K562 (cell line): ENCODE measurements around the gene EGR4. TPM values are rescaled to one million over a fixed set of nuclear protein-coding genes. Genes with fewer than 3 reads are reported as not detected.

ENCODE experiments used
- ATAC-seq: fragments of 200-7000 bp; cut with Tn5 transposase; 3 replicates; pipeline ENCODE4 v1.9.1; 2020; ENCODE audit warnings: moderate library complexity
- BruUV-seq: library from RNA; stranded (reverse); fragments of 400-500 nt; replicated peaks from 2 replicates; lab custom pipeline; 2021; lab: Mats Ljungman, UMichigan
- CTCF ChIA-PET: fragments of 300-600 bp; formaldehyde crosslinking; extraction: SDS; loops from one replicate; lab custom pipeline; 2021; ENCODE audit warnings: low intra/inter-chr PET ratio; lab: Yijun Ruan, JAX
- POLR2A ChIA-PET: fragments of 300-600, 350-650 bp; sonication (Branson Sonifier 250); formaldehyde crosslinking; extraction: SDS; loops from one replicate; lab custom pipeline; 2021; ENCODE audit warnings: antibody characterized with exemption, inconsistent platforms; lab: Yijun Ruan, JAX
- DNase-seq, 4 experiments: peaks; one replicate each; pipeline versions ENCODE4 v3.0.0 to v3.0.0-alpha.2; 2011 to 2018; ENCODE audit warnings: low spot score in 3 of 4, mixed read lengths in 3 of 4; ENCODE audit errors: extremely low read depth in 1 of 4
- FAIRE-seq: peaks from 2 replicates; lab custom pipeline; 2011; peaks lifted over from hg19 to GRCh38; lab: Jason Lieb, UNC
- H2AFZ ChIP-seq: 2 replicates; pipeline ENCODE4 v1.6.0; 2011; ENCODE audit warnings: low read depth, low read length, control low read depth, inconsistent platforms
- H3K27ac ChIP-seq: fragments of 200-600 bp; 3 replicates; pipeline ENCODE4 v1.8.0; 2011; ENCODE audit warnings: low read depth, mild to moderate bottlenecking, control low read depth, inconsistent platforms, low read length, moderate library complexity, mixed read lengths; ENCODE audit errors: extremely low read depth
- H3K27me3 ChIP-seq, 2 experiments: fragments of 300-600 bp in 1 of 2; 2 replicates in 1 of 2; 3 replicates in 1 of 2; pipeline versions ENCODE4 v1.6.0 to v1.8.0; 2011; ENCODE audit warnings: inconsistent platforms in 2 of 2, low read length in 2 of 2, mild to moderate bottlenecking in 1 of 2, mixed read lengths in 1 of 2, moderate library complexity in 1 of 2; ENCODE audit not compliant: control insufficient read depth in 2 of 2, insufficient read depth in 2 of 2
- H3K36me3 ChIP-seq: fragments of 300-600 bp; 3 replicates; pipeline ENCODE4 v1.8.0; 2011; ENCODE audit warnings: mild to moderate bottlenecking, low read length, inconsistent platforms; ENCODE audit not compliant: control insufficient read depth, insufficient read depth
- H3K4me1 ChIP-seq, 2 experiments: fragments of 200-600 bp in 1 of 2; replicated peaks in 1 of 2; 2 replicates in 1 of 2; 3 replicates in 1 of 2; pipeline versions ENCODE4 v1.5.1 to v1.8.0; 2011; ENCODE audit warnings: inconsistent platforms in 2 of 2, low read length in 2 of 2, mild to moderate bottlenecking in 1 of 2, mixed read lengths in 1 of 2, moderate library complexity in 1 of 2; ENCODE audit not compliant: control insufficient read depth in 2 of 2, insufficient read depth in 2 of 2
- H3K4me2 ChIP-seq: 2 replicates; pipeline ENCODE4 v1.6.1; 2011; ENCODE audit warnings: low read length, control low read depth, inconsistent platforms, mixed read lengths; ENCODE audit not compliant: insufficient read depth
- H3K4me3 ChIP-seq: fragments of 200-600 bp; sonication (generic), shearing (Covaris generic); 2 replicates; pipeline ENCODE4 v1.5.1; 2016; ENCODE audit warnings: control low read depth, inconsistent platforms
- H3K79me2 ChIP-seq: fragments of 200-600 bp; 3 replicates; pipeline ENCODE4 v1.8.0; 2011; ENCODE audit warnings: low read length, inconsistent platforms; ENCODE audit not compliant: control insufficient read depth, insufficient read depth
- H3K9ac ChIP-seq, 2 experiments: 2 replicates each; pipeline versions ENCODE4 v1.6.0 to v1.6.1; 2011; ENCODE audit warnings: low read depth in 2 of 2, low read length in 2 of 2, control low read depth in 1 of 2, inconsistent platforms in 1 of 2, mild to moderate bottlenecking in 1 of 2, mixed read lengths in 1 of 2; ENCODE audit not compliant: insufficient read depth in 1 of 2
- H3K9me1 ChIP-seq: one replicate; pipeline ENCODE4 v1.6.0; 2011; ENCODE audit warnings: inconsistent platforms, mild to moderate bottlenecking, low read length, moderate library complexity; ENCODE audit not compliant: control insufficient read depth, insufficient read depth
- H3K9me3 ChIP-seq: replicated peaks from 2 replicates; pipeline ENCODE4 v1.5.1; 2011; ENCODE audit warnings: low read depth, low read length, inconsistent platforms; ENCODE audit not compliant: control insufficient read depth, insufficient read depth
- H4K20me1 ChIP-seq: replicated peaks from 2 replicates; pipeline ENCODE4 v1.6.1; 2011; ENCODE audit warnings: low read length, inconsistent platforms, mixed read lengths; ENCODE audit not compliant: control insufficient read depth, insufficient read depth
- CREBBP ChIP-seq: IDR thresholded peaks from one replicate; pipeline ENCODE4 v1.6.1; 2012; ENCODE audit warnings: low read depth, mild to moderate bottlenecking, control low read depth, inconsistent platforms, low read length
- DEAF1 ChIP-seq: fragments of 450-650 bp; formaldehyde crosslinking; IDR thresholded peaks from 2 replicates; pipeline ENCODE4 v1.4.0; 2020; ENCODE audit warnings: mild to moderate bottlenecking, moderate library complexity
- E2F3 ChIP-seq: fragments of 250-450 bp; sonication (Bioruptor Pico); IDR thresholded peaks from 2 replicates; pipeline ENCODE4 v1.4.0; 2020; ENCODE audit warnings: mild to moderate bottlenecking
- MAX ChIP-seq: sonication (generic); formaldehyde crosslinking; IDR thresholded peaks from 2 replicates; pipeline ENCODE4 v1.9.0; 2022; ENCODE audit warnings: mild to moderate bottlenecking, missing genetic modification reagents
- MNT ChIP-seq, 2 experiments: fragments of 450-650 bp; conservative IDR thresholded peaks; 2 replicates each; pipeline ENCODE4 v1.6.1; 2017; ENCODE audit warnings: mild to moderate bottlenecking in 2 of 2, moderate library complexity in 2 of 2
- MYC ChIP-seq, 2 experiments: fragments of 250-450 bp in 1 of 2; sonication (Bioruptor Pico) in 1 of 2; IDR thresholded peaks; 2 replicates each; pipeline versions ENCODE4 v1.5.1 to v1.6.1; 2012 to 2021; ENCODE audit warnings: low read depth in 2 of 2, borderline replicate concordance in 1 of 2, improper control_type of control experiment in 1 of 2, low read length in 1 of 2, mild to moderate bottlenecking in 1 of 2, moderate library complexity in 1 of 2
- RAD21 ChIP-seq, 2 experiments: fragments of 250-450 bp in 1 of 2; fragments of 450-650 bp in 1 of 2; sonication (Bioruptor Pico) in 1 of 2; formaldehyde crosslinking in 1 of 2; IDR thresholded peaks in 1 of 2; conservative IDR thresholded peaks in 1 of 2; 2 replicates each; pipeline versions ENCODE4 v1.4.0 to v1.8.0; 2020 to 2022; ENCODE audit warnings: mild to moderate bottlenecking in 2 of 2, moderate library complexity in 1 of 2
- SMARCA5 ChIP-seq: fragments of 450-650 bp; IDR thresholded peaks from 2 replicates; pipeline ENCODE4 v1.6.1; 2016
- TCF3 ChIP-seq: sonication (generic); formaldehyde crosslinking; IDR thresholded peaks from 2 replicates; pipeline ENCODE4 v1.4.0; 2020; ENCODE audit warnings: mild to moderate bottlenecking, missing genetic modification reagents
- TFAP4 ChIP-seq: sonication (generic); formaldehyde crosslinking; IDR thresholded peaks from 2 replicates; pipeline ENCODE4 v1.8.0; 2022; ENCODE audit warnings: missing genetic modification reagents, mild to moderate bottlenecking, moderate library complexity, borderline replicate concordance
- USF1 ChIP-seq: sonication (generic); formaldehyde crosslinking; IDR thresholded peaks from 2 replicates; pipeline ENCODE4 v1.9.0; 2022; ENCODE audit warnings: mild to moderate bottlenecking, missing genetic modification reagents
- USF2 ChIP-seq: sonication (generic); formaldehyde crosslinking; IDR thresholded peaks from 2 replicates; pipeline ENCODE4 v1.5.0; 2020; ENCODE audit warnings: missing genetic modification reagents
- ZNF324 ChIP-seq: fragments of 250-450 bp; sonication (Bioruptor Pico); IDR thresholded peaks from 2 replicates; pipeline ENCODE4 v1.4.0; 2020; ENCODE audit warnings: mild to moderate bottlenecking
- WGBS: fragments of 100-300 bp; shearing (Covaris generic); methylation state at CpG from one replicate; pipeline ENCODE4 v1.1.6; 2016; ENCODE audit warnings: low coverage, mixed read lengths; ENCODE audit not compliant: insufficient coverage; ENCODE audit errors: missing lambda C conversion rate; 5-methylcytosine and 5-hydroxymethylcytosine counted together
- in situ Hi-C: fragments of 300-500 bp; cut with MboI; formaldehyde crosslinking; loops from 4 replicates; pipeline ENCODE4 v1.15.0; 2018; ENCODE audit warnings: inconsistent platforms, mixed read lengths
- intact Hi-C: fragments of 100-400 bp; cut with micrococcal nuclease; formaldehyde crosslinking; loops from 2 replicates; pipeline ENCODE4 v1.14.2; 2022
- polyA plus RNA-seq, 8 experiments: library from polyadenylated mRNA; depleted of rRNA in 4 of 8; stranded (reverse) in 5 of 8; unstranded in 3 of 8; fragments of >200 nt; fragmentation: Nextera tagmentation in 2 of 8; fragmentation: Illumina TruSeq in 1 of 8; extraction: Ambion mirVana in 2 of 8; extraction: Trizol in 1 of 8; gene quantifications; 2 replicates each; pipeline versions ENCODE4 v1.2.1 to v1.2.3, GENCODE V29; 2011 to 2014; ENCODE audit warnings: inconsistent platforms in 1 of 8, missing spikeins in 1 of 8
- total RNA-seq, 7 experiments: library from RNA; depleted of rRNA in 6 of 7; stranded (reverse); fragments of >200 nt in 6 of 7; fragmentation: Illumina TruSeq in 2 of 7; extraction: Trizol in 2 of 7; gene quantifications; 2 replicates each; pipeline versions ENCODE4 v1.2.1 to v1.2.3, GENCODE V29; 2011 to 2021; ENCODE audit warnings: low replicate concordance in 1 of 7

EGR4 gene
- total and polyA plus RNA-seq, 9 of the 15 experiments (the other 6 are each of a cell fraction or from before 2014, with no cell fraction given) = not detected

GRCh38 chr2:73260338-73260984, 32.9 kb downstream of the EGR4 start:
- no peak overlapping the region for H3K27ac ChIP-seq
- no peaks in the 10 kb centered on the region for H3K27me3 ChIP-seq
- peak overlapping the region; percentile 71 for H2AFZ ChIP-seq
- H4K20me1 ChIP-seq = peaks cover 6% of the 10 kb centered on the region; the same call in 1 of the 2 replicates
- peaks cover 2 to 12% of the 10 kb centered on the region in 2 experiments; a peak in 2 of 5 replicates for H3K4me1 ChIP-seq
- FAIRE-seq = peak; percentile 91
- intact Hi-C loops = loop anchor here (1.0 to 5.0 kb wide), 3 partner anchors 48 to 367 kb away; no protein-coding TSS in a partner anchor
- H3K36me3 ChIP-seq = no peaks in the 10 kb centered on the region
- WGBS = 15% methylated on average over 16 of the region's 17 CpGs
- H3K9me1 ChIP-seq = no peaks in the 10 kb centered on the region
- DNase-seq = peak; percentile 80 to 84 (median 80)
- ChIA-PET POLR2A (interaction anchor here (0.6 to 0.9 kb wide), 3 partner anchors 10 to 238 kb away, joined by 3 to 6 read pairs (median 4); no protein-coding TSS in a partner anchor), CTCF (interaction anchor here (1.0 to 2.0 kb wide), 4 partner anchors 100 to 373 kb away, joined by 3 to 10 read pairs (median 5); partner anchors contain the start of gene SPR)
- H3K4me3 ChIP-seq = no peak overlapping the region
- peak overlapping the region in 1 of 2 experiments; percentile 82; a peak in 2 of 4 replicates for H3K9ac ChIP-seq
- no peak overlapping the region for H3K4me2 ChIP-seq
- H3K9me3 ChIP-seq = no peaks in the 10 kb centered on the region
- in situ Hi-C loops = no loop called here
- ATAC-seq = peak; percentile 94
- H3K79me2 ChIP-seq = no peaks in the 10 kb centered on the region
- no TSS peak for BruUV-seq
- TF ChIP-seq USF1 = peak; percentile 58
- peak; percentile 30 to 71; a peak in 3 of 4 replicates for TF ChIP-seq MNT (conservative IDR thresholded peaks at IDR 0.05)
- no peak for TF ChIP-seq E2F3
- peak; percentile 55 for TF ChIP-seq DEAF1 (CRISPR knock-in tag)
- TF ChIP-seq RAD21 (CRISPR knock-in tag; conservative IDR thresholded peaks at IDR 0.05 in 1 of 2, IDR thresholded peaks at IDR 0.05 in 1 of 2) = peak; percentile 58 to 77
- peak; percentile 77 for TF ChIP-seq MAX
- TF ChIP-seq CREBBP = no peak
- peak; percentile 87 for TF ChIP-seq MYC (IDR thresholded peaks at IDR 0.05; ENCODE audit: low read depth, low read length)
- no peak for TF ChIP-seq MYC (CRISPR knock-in tag; IDR thresholded peaks at IDR 0.05; ENCODE audit: borderline replicate concordance, low read depth)
- no peak for TF ChIP-seq ZNF324 (CRISPR knock-in tag)
- peak; percentile 26; the same call in 1 of the 2 replicates for TF ChIP-seq SMARCA5
- TF ChIP-seq TFAP4 (CRISPR knock-in tag) = 0 out of 2 replicates have a peak, but pooled peaks have one; percentile 25
- TF ChIP-seq USF2 (CRISPR knock-in tag) = peak; percentile 63
- no peak for TF ChIP-seq TCF3 (CRISPR knock-in tag)
